Measurements from ENCODE around the gene MAB21L4. TPM values are rescaled to one million over a fixed set of nuclear protein-coding genes. Genes with fewer than 3 reads are reported as not detected.

The MAB21L4 gene
- total and polyA plus RNA-seq, 2 experiments from 2014 or later: not detected

DNA sequence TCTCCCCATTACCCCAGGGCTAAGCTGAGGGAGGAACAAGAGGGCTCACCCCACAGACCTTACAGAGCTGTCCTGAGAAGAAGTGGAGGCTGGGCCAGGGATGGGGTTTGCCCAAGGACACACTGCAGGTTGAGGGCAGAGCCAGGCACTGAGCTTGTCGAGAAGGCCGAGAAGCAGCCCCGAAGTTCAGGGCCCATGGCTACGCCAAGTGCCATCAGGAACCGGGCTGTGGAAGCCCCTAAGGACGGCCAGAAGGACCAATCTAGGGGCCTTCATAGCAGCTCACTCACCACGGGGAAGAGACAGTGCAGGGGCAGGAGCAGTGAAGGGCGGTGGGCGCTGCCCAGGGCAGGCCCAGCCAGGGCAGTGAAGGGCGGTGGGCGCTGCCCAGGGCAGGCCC lies 45.9 kb downstream of the MAB21L4 start (continued):
- TF ChIP-seq, protein P1, sequence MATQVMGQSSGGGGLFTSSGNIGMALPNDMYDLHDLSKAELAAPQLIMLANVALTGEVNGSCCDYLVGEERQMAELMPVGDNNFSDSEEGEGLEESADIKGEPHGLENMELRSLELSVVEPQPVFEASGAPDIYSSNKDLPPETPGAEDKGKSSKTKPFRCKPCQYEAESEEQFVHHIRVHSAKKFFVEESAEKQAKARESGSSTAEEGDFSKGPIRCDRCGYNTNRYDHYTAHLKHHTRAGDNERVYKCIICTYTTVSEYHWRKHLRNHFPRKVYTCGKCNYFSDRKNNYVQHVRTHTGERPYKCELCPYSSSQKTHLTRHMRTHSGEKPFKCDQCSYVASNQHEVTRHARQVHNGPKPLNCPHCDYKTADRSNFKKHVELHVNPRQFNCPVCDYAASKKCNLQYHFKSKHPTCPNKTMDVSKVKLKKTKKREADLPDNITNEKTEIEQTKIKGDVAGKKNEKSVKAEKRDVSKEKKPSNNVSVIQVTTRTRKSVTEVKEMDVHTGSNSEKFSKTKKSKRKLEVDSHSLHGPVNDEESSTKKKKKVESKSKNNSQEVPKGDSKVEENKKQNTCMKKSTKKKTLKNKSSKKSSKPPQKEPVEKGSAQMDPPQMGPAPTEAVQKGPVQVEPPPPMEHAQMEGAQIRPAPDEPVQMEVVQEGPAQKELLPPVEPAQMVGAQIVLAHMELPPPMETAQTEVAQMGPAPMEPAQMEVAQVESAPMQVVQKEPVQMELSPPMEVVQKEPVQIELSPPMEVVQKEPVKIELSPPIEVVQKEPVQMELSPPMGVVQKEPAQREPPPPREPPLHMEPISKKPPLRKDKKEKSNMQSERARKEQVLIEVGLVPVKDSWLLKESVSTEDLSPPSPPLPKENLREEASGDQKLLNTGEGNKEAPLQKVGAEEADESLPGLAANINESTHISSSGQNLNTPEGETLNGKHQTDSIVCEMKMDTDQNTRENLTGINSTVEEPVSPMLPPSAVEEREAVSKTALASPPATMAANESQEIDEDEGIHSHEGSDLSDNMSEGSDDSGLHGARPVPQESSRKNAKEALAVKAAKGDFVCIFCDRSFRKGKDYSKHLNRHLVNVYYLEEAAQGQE (IDR thresholded peaks at IDR 0.05; ENCODE audit: unreplicated experiment): no peak

DNA sequence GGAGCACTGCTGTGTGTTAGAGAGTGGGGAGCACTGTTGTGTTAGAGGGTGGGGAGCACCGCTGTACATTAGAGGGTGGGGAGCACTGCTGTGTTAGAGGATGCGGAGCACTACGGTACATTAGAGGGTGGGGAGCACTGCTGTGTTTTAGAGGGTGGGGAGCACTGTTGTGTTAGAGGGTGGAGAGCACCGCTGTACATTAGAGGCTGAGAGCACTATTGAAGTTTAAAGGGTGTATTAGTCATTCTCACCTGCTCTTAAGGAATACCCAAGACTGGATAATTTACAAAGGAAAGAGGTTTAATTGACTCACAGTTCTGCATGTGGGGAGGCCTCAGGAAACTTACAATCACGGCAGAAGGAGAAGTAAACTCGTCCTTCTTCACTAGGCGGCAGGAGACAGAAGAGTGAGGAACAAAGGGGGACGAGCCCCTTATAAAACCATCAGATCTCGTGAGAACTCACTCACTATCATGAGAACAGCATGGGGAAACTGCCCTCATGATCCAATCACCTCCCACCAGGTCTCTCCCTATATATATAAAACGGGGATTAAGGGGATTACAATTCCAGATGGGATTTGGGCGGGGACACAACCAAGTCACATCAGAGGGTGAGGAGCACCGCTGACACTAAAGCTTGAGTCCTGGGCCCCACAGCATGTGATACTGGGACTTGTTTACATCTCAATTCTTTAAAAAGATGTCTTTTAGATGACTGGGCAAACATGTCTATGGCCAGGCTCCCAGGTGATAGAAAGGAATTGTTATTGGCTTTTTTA lies 46.9 kb downstream of the MAB21L4 start:
- Histone ChIP-seq H3F3A (replicated peaks; ENCODE audit: low read depth) (no peaks in the 10 kb centered on the region), H3K79me2 (replicated peaks; ENCODE audit: insufficient read depth) (no peaks in the 10 kb centered on the region), H3K9me2 (ENCODE audit: insufficient read depth) (0 out of 2 replicates have a peak, but pooled peaks cover 7% of the 10 kb centered on the region), H3K4me1 (ENCODE audit: insufficient read depth) (peaks cover 4% of the 10 kb centered on the region), H3K36me3 (ENCODE audit: insufficient read depth) (no peaks in the 10 kb centered on the region), H3K4me3 (no peak overlapping the region), H3K4me2 (no peak overlapping the region), H2AFZ (no peak overlapping the region), H4K20me1 (replicated peaks; ENCODE audit: insufficient read depth) (no peaks in the 10 kb centered on the region), H3K27ac (ENCODE audit: low read depth) (no peak overlapping the region), H3K27me3 (ENCODE audit: insufficient read depth) (no peaks in the 10 kb centered on the region)
- Mint-ChIP-seq H3K36me3 (ENCODE audit: low read depth) (peaks cover 15% of the 10 kb centered on the region), H3K27me3 (ENCODE audit: insufficient read depth, low read depth, poor library complexity) (peaks cover 6% of the 10 kb centered on the region), H3K4me1 (peaks cover 13% of the 10 kb centered on the region), H3K4me3 (no peak overlapping the region), H3K27ac (no peak overlapping the region), H3K9me3 (peaks cover 34% of the 10 kb centered on the region)
- no peak for ATAC-seq
- DNase-seq (ENCODE audit: low spot score): no peak
- TF ChIP-seq STAT1 (IDR thresholded peaks at IDR 0.05; ENCODE audit: unreplicated experiment) (no peak), CTCF (conservative IDR thresholded peaks at IDR 0.05; ENCODE audit: low read depth in 2 of 2) (no peak), JUNB (IDR thresholded peaks at IDR 0.05; ENCODE audit: unreplicated experiment) (no peak), EZH2phosphoT487 (IDR thresholded peaks at IDR 0.05; ENCODE audit: unreplicated experiment) (no peak), ZNF114 (CRISPR knock-in tag; IDR thresholded peaks at IDR 0.05) (no peak), POLR2AphosphoS5 (IDR thresholded peaks at IDR 0.05; ENCODE audit: low read depth) (no peak), ZNF331 (CRISPR knock-in tag; IDR thresholded peaks at IDR 0.05; ENCODE audit: low read depth) (no peak)
- TF ChIP-seq, protein P2, sequence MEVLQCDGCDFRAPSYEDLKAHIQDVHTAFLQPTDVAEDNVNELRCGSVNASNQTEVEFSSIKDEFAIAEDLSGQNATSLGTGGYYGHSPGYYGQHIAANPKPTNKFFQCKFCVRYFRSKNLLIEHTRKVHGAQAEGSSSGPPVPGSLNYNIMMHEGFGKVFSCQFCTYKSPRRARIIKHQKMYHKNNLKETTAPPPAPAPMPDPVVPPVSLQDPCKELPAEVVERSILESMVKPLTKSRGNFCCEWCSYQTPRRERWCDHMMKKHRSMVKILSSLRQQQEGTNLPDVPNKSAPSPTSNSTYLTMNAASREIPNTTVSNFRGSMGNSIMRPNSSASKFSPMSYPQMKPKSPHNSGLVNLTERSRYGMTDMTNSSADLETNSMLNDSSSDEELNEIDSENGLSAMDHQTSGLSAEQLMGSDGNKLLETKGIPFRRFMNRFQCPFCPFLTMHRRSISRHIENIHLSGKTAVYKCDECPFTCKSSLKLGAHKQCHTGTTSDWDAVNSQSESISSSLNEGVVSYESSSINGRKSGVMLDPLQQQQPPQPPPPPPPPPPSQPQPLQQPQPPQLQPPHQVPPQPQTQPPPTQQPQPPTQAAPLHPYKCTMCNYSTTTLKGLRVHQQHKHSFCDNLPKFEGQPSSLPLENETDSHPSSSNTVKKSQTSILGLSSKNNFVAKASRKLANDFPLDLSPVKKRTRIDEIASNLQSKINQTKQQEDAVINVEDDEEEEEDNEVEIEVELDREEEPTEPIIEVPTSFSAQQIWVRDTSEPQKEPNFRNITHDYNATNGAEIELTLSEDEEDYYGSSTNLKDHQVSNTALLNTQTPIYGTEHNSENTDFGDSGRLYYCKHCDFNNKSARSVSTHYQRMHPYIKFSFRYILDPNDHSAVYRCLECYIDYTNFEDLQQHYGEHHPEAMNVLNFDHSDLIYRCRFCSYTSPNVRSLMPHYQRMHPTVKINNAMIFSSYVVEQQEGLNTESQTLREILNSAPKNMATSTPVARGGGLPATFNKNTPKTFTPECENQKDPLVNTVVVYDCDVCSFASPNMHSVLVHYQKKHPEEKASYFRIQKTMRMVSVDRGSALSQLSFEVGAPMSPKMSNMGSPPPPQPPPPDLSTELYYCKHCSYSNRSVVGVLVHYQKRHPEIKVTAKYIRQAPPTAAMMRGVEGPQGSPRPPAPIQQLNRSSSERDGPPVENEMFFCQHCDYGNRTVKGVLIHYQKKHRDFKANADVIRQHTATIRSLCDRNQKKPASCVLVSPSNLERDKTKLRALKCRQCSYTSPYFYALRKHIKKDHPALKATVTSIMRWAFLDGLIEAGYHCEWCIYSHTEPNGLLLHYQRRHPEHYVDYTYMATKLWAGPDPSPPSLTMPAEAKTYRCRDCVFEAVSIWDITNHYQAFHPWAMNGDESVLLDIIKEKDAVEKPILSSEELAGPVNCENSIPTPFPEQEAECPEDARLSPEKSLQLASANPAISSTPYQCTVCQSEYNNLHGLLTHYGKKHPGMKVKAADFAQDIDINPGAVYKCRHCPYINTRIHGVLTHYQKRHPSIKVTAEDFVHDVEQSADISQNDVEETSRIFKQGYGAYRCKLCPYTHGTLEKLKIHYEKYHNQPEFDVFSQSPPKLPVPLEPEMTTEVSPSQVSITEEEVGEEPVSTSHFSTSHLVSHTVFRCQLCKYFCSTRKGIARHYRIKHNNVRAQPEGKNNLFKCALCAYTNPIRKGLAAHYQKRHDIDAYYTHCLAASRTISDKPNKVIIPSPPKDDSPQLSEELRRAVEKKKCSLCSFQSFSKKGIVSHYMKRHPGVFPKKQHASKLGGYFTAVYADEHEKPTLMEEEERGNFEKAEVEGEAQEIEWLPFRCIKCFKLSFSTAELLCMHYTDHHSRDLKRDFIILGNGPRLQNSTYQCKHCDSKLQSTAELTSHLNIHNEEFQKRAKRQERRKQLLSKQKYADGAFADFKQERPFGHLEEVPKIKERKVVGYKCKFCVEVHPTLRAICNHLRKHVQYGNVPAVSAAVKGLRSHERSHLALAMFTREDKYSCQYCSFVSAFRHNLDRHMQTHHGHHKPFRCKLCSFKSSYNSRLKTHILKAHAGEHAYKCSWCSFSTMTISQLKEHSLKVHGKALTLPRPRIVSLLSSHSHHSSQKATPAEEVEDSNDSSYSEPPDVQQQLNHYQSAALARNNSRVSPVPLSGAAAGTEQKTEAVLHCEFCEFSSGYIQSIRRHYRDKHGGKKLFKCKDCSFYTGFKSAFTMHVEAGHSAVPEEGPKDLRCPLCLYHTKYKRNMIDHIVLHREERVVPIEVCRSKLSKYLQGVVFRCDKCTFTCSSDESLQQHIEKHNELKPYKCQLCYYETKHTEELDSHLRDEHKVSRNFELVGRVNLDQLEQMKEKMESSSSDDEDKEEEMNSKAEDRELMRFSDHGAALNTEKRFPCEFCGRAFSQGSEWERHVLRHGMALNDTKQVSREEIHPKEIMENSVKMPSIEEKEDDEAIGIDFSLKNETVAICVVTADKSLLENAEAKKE (CRISPR knock-in tag; IDR thresholded peaks at IDR 0.05): no peak
- TF ChIP-seq, protein P3, sequence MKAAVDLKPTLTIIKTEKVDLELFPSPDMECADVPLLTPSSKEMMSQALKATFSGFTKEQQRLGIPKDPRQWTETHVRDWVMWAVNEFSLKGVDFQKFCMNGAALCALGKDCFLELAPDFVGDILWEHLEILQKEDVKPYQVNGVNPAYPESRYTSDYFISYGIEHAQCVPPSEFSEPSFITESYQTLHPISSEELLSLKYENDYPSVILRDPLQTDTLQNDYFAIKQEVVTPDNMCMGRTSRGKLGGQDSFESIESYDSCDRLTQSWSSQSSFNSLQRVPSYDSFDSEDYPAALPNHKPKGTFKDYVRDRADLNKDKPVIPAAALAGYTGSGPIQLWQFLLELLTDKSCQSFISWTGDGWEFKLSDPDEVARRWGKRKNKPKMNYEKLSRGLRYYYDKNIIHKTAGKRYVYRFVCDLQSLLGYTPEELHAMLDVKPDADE (IDR thresholded peaks at IDR 0.05): no peak

Measured in GM23338 (cell line).